Activated naive CD8-positive, alpha-beta T cell treated with anti-CD3 and anti-CD28 coated beads for 36 hours (primary cell): ENCODE data around the gene DNAAF2. TPM values are rescaled to one million over a fixed set of nuclear protein-coding genes. Genes with fewer than 3 reads are reported as not detected.
A peak's percentile ranks its signal among the peaks of the same experiment; 100 is the strongest.
"Not testable (repeated sequence)": the region's sequence is repeated elsewhere in the genome, so short reads cannot be mapped to it uniquely, and the experiment has no call there.

Experiments
- DNase-seq: peaks from one replicate; pipeline ENCODE4 v3.0.0; 2021
- H3K27ac Mint-ChIP-seq: one replicate; pipeline ENCODE4 v1.8.0; 2022; ENCODE audit warnings: mild to moderate bottlenecking, moderate library complexity, mixed read lengths
- H3K27me3 Mint-ChIP-seq: one replicate; pipeline ENCODE4 v1.8.0; 2022; ENCODE audit warnings: mild to moderate bottlenecking, mixed read lengths
- H3K36me3 Mint-ChIP-seq: one replicate; pipeline ENCODE4 v1.8.0; 2021; ENCODE audit warnings: mild to moderate bottlenecking, mixed read lengths
- H3K4me1 Mint-ChIP-seq: one replicate; pipeline ENCODE4 v1.8.0; 2021; ENCODE audit warnings: mixed read lengths
- H3K4me3 Mint-ChIP-seq: one replicate; pipeline ENCODE4 v1.8.0; 2022; ENCODE audit warnings: mild to moderate bottlenecking, moderate library complexity, mixed read lengths
- H3K9me3 Mint-ChIP-seq: one replicate; pipeline ENCODE4 v1.8.0; 2022; ENCODE audit warnings: mixed read lengths
- total RNA-seq, 2 experiments: library from RNA; stranded (reverse); gene quantifications; one replicate each; pipeline ENCODE4 v1.2.3, GENCODE V29; 2021

The DNAAF2 gene
- total RNA-seq, 2 experiments from 2014 or later, result 15.5 to 15.6 TPM

DNA sequence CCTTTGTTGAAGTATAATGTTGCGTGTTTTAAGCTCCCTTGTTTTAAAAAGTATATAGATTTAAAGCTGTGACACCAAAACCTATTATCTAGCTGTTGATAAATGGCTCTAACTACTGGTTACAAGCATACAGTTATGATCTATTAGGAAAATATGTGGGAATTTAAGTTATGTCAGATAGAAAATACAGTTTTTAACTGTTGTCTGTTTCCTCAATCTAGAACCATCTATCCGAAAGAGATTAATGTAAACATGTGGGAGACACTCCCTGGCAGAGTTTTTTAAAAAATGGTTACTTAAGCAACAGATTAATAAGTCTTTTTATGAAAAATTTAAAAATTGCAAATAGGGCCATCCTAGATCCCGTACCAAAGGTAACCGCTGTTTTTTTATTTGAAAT, 22.8 kb downstream of the DNAAF2 start:
- H3K36me3 Mint-ChIP-seq, result peaks cover 19% of the 10 kb centered on the region
- no peak overlapping the region for H3K4me3 Mint-ChIP-seq
- H3K27ac Mint-ChIP-seq, result no peak overlapping the region
- H3K9me3 Mint-ChIP-seq, result no peaks in the 10 kb centered on the region
- H3K4me1 Mint-ChIP-seq, result peaks cover 12% of the 10 kb centered on the region
- DNase-seq, result no peak
- H3K27me3 Mint-ChIP-seq, result no peaks in the 10 kb centered on the region

- Mint-ChIP-seq H3K36me3 (peaks cover 19% of the 10 kb centered on the region), H3K27me3 (no peaks in the 10 kb centered on the region), H3K27ac (no peak overlapping the region), H3K9me3 (no peaks in the 10 kb centered on the region), H3K4me1 (peaks cover 7% of the 10 kb centered on the region), H3K4me3 (no peak overlapping the region)
- DNase-seq, result no peak
These were observed 27.5 kb downstream of the DNAAF2 start for GRCh38 chr14:49607583-49607982.

DNA sequence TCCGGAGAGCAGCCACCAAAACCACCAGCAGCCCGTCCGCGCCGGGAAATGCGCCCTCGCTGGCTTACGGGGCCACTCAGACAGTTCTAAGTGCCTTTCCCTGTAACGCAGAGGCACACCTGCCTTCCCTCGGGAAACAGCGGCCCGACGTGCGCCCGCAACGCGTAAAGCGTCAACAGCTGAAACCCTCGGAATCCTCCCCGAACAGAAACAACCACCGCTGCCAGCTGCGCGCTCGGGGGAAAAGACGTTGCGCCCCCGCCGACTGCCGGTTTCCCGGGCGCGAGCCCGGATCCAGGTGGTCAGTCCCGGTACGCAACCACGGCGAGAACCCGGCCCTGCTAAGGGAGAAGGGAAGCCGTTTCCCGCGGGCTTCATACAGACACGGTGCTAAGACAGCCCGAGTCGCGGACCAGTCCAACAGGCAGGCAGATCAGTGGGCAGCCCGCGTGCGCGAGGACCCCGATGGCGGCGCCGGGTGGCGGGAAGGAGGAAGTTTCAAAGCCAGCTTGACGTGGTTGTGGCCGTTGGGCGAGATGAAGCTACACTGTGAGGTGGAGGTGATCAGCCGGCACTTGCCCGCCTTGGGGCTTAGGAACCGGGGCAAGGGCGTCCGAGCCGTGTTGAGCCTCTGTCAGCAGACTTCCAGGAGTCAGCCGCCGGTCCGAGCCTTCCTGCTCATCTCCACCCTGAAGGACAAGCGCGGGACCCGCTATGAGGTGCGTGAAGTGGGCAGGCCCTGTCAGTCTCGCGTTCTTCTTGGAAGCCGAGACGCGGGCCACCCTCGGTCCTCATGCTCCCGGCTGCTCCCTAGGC, 36.4 kb downstream of the DNAAF2 start, which contains the start of gene LRR1:
TSS of gene LRR1 (plus strand) at position 456 of the 816 bp plus-strand sequence. CDS start at position 537, 81 bp downstream.
- DNase-seq, result peak; percentile 87
- Mint-ChIP-seq H3K4me3 (peak within 1 kb of the TSS; percentile 99), H3K27ac (peak within 1 kb of the TSS; percentile 97), H3K4me1 (peaks cover 19% of the 10 kb centered on the region), H3K9me3 (no peaks in the 10 kb centered on the region), H3K27me3 (no peaks in the 10 kb centered on the region), H3K36me3 (peaks cover 21% of the 10 kb centered on the region)

GRCh38 chr14:49598189-49598484, 36.9 kb downstream of the DNAAF2 start:
- H3K36me3 Mint-ChIP-seq, result peaks cover 21% of the 10 kb centered on the region
- H3K27ac Mint-ChIP-seq, result peak overlapping the region; percentile 97
- no peaks in the 10 kb centered on the region for H3K9me3 Mint-ChIP-seq
- DNase-seq, result no peak
- H3K4me3 Mint-ChIP-seq, result peak overlapping the region; percentile 99
- no peaks in the 10 kb centered on the region for H3K27me3 Mint-ChIP-seq
- H3K4me1 Mint-ChIP-seq, result peaks cover 19% of the 10 kb centered on the region

- no peak overlapping the region for H3K27ac Mint-ChIP-seq
- peaks cover 4% of the 10 kb centered on the region for H3K36me3 Mint-ChIP-seq
- H3K4me3 Mint-ChIP-seq, result no peak overlapping the region
- peaks cover 10% of the 10 kb centered on the region for H3K4me1 Mint-ChIP-seq
- H3K9me3 Mint-ChIP-seq, result no peaks in the 10 kb centered on the region
- no peak for DNase-seq
- no peaks in the 10 kb centered on the region for H3K27me3 Mint-ChIP-seq
These were observed 40.5 kb downstream of the DNAAF2 start for GRCh38 chr14:49594347-49595091.

DNA sequence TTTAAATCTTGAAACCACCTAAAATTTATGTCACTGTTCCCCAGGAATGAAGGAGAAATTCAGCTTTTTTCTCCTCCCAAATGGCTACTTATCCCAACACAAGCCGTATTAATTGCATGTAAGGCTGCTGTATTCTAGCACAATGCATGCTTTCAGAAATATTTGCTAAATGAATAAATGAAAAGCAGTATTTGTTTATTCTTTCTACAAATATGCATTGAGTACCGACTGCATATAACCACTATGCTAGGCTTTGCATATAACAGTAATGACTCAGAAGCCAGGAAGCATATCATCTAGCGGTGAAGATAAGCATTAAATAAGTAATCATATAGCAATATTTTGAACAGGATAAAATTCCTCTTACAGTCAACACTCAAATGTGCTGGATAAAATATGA, 42.0 kb downstream of the DNAAF2 start:
- peaks cover 10% of the 10 kb centered on the region for H3K4me1 Mint-ChIP-seq
- H3K27ac Mint-ChIP-seq, result no peak overlapping the region
- H3K27me3 Mint-ChIP-seq, result no peaks in the 10 kb centered on the region
- no peaks in the 10 kb centered on the region for H3K36me3 Mint-ChIP-seq
- no peak overlapping the region for H3K4me3 Mint-ChIP-seq
- DNase-seq, result no peak
- no peaks in the 10 kb centered on the region for H3K9me3 Mint-ChIP-seq

DNA sequence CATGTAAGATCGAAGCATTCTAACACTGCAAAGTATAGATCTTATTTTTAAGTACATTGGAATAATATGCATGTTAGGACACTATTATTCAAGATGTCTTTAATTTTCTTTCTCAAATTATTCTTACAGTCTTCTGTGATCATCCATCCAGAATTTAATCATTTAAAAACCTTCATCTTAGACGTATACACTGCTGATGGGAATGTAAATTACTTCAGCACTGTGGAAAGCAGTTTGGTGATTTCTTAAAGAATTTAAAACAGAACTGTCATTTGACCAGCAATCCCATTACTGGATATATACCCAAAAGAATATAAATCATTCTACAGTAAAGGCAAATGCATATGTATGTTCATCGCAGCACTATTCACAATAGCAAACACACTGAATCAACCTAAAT, 45.7 kb downstream of the DNAAF2 start:
- no peak overlapping the region for H3K4me3 Mint-ChIP-seq
- no peak for DNase-seq
- peaks cover 11% of the 10 kb centered on the region for H3K27me3 Mint-ChIP-seq
- H3K27ac Mint-ChIP-seq, result no peak overlapping the region
- H3K36me3 Mint-ChIP-seq, result peaks cover 21% of the 10 kb centered on the region
- peaks cover 16% of the 10 kb centered on the region for H3K4me1 Mint-ChIP-seq
- H3K9me3 Mint-ChIP-seq, result no peaks in the 10 kb centered on the region

- no peak for DNase-seq
- H3K4me3 Mint-ChIP-seq, result peak overlapping the region; percentile 92
- no peaks in the 10 kb centered on the region for H3K9me3 Mint-ChIP-seq
- peak overlapping the region; percentile 100 for H3K27ac Mint-ChIP-seq
- H3K27me3 Mint-ChIP-seq, result peaks cover 11% of the 10 kb centered on the region
- H3K4me1 Mint-ChIP-seq, result peaks cover 39% of the 10 kb centered on the region
- peaks cover 45% of the 10 kb centered on the region for H3K36me3 Mint-ChIP-seq
These were observed 48.2 kb downstream of the DNAAF2 start for GRCh38 chr14:49586673-49587460.

GRCh38 chr14:49585803-49586672, 49.0 kb downstream of the DNAAF2 start, which contains the start of gene RPS29:
Gene RPS29 (minus strand): TSS chr14:49586380. CDS start chr14:49586346, 34 bp downstream.
- peak within 1 kb of the TSS; percentile 92 for H3K4me3 Mint-ChIP-seq
- peaks cover 46% of the 10 kb centered on the region for H3K4me1 Mint-ChIP-seq
- peak; percentile 97 for DNase-seq
- H3K36me3 Mint-ChIP-seq, result peaks cover 53% of the 10 kb centered on the region
- peaks cover 11% of the 10 kb centered on the region for H3K27me3 Mint-ChIP-seq
- H3K9me3 Mint-ChIP-seq, result no peaks in the 10 kb centered on the region
- H3K27ac Mint-ChIP-seq, result peak within 1 kb of the TSS; percentile 100

DNA sequence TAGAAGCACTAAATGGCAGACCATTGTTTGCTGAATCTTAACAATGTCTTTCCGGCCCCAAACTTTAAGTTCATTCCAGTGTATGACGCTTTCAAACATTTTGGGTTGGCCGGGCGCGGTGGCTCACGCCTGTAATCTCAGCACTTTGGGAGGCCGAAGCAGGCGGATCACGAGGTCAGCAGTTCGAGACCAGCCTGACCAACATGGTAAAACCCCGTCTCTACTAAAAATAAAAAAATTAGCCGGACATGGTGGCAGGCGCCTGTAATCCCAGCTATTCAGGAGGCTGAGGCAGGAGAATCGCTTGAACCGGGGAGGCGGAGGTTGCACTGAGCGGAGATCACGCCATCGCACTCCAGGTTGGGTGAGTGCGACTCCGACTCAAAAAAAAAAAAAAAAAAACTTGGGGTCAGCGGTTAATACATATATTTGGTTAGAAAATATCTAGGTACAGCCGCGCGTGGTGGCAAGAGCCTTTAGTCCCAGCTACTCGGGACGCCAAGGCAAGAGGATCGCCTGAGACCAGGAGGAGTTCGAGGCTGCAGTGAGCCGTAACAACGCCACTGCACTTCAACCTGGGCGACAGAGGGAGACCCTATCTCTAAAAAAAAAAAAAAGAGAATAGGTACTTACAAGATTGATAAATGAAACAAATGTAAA, 49.9 kb downstream of the DNAAF2 start:
- Mint-ChIP-seq H3K36me3 (peaks cover 57% of the 10 kb centered on the region), H3K4me3 (peak overlapping the region; percentile 92), H3K4me1 (peaks cover 49% of the 10 kb centered on the region), H3K27me3 (peaks cover 11% of the 10 kb centered on the region), H3K27ac (peak overlapping the region; percentile 100)
- not testable (repeated sequence) for H3K9me3 Mint-ChIP-seq
- peak; percentile 12 for DNase-seq

- peak overlapping the region; percentile 92 for H3K4me3 Mint-ChIP-seq
- peaks cover 55% of the 10 kb centered on the region for H3K4me1 Mint-ChIP-seq
- H3K36me3 Mint-ChIP-seq, result peaks cover 60% of the 10 kb centered on the region
- H3K27me3 Mint-ChIP-seq, result peaks cover 11% of the 10 kb centered on the region
- no peaks in the 10 kb centered on the region for H3K9me3 Mint-ChIP-seq
- peak overlapping the region; percentile 100 for H3K27ac Mint-ChIP-seq
- DNase-seq, result no peak
These were observed 51.0 kb downstream of the DNAAF2 start for GRCh38 chr14:49584058-49584457.

GRCh38 chr14:49583629-49584028, 51.4 kb downstream of the DNAAF2 start:
- H3K4me1 Mint-ChIP-seq, result peaks cover 59% of the 10 kb centered on the region
- H3K4me3 Mint-ChIP-seq, result peak overlapping the region; percentile 92
- peaks cover 11% of the 10 kb centered on the region for H3K27me3 Mint-ChIP-seq
- H3K36me3 Mint-ChIP-seq, result peaks cover 63% of the 10 kb centered on the region
- no peaks in the 10 kb centered on the region for H3K9me3 Mint-ChIP-seq
- H3K27ac Mint-ChIP-seq, result peak overlapping the region; percentile 100
- DNase-seq, result no peak

DNA sequence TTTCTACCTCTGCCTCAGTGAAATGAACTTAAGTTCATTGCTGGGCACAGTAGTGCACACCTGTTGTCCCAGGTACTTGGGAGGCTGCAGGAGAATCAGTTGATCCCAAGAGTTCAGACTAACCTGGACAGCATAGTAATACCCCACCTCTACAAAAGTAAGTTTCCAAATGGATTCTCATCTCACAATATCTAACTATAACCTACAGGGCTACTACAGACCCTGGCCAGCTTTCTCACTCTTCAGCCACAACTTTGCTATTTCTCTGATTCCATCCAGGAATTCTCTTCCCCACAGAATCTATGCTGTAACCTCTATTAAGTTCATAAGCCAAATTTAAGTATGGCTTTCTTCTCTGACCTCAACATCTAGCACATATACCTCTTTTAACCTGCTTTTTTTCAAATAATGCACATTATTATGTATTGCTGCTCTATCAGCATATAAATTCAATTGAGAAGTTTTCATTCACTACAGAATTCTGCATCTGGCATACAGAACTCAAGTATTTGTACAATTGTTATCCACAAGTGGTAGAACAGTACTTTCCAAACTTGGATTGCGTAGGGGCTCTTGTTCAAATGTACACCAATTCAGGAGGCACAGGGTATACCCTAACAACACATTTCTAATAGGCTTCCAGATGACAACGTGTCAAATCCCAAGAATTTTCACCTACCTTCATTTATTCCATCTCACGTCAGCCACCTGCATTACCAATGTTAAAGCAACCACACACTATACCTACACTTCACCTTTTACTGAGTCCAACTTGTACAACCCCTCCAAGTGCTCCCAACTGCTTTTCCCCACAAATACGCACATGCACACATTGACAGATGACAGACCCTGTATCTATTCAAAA, 52.7 kb downstream of the DNAAF2 start:
- DNase-seq, result no peak
- H3K9me3 Mint-ChIP-seq, result no peaks in the 10 kb centered on the region
- peaks cover 67% of the 10 kb centered on the region for H3K4me1 Mint-ChIP-seq
- H3K36me3 Mint-ChIP-seq, result peaks cover 71% of the 10 kb centered on the region
- peaks cover 11% of the 10 kb centered on the region for H3K27me3 Mint-ChIP-seq
- H3K27ac Mint-ChIP-seq, result peak overlapping the region; percentile 100
- peak overlapping the region; percentile 36 for H3K4me3 Mint-ChIP-seq
